Spleen (tissue), 7 donors: ENCODE measurements around the gene C19orf85.

ENCODE experiments used
- POLR2A ChIP-seq, 3 donors: fragments of 450-650 bp; IDR thresholded peaks; one replicate each; pipeline ENCODE4 v1.5.1; 2017; ENCODE audit warnings: antibody characterized with exemption in 3 of 3, mild to moderate bottlenecking in 1 of 3
- TF ChIP-seq, protein P1 (sequence below), 11 experiments: fragments of 200-600 bp in 7 of 11; fragments of 450-650 bp in 4 of 11; sonication (generic) in 4 of 11; IDR thresholded peaks in 8 of 11; conservative IDR thresholded peaks in 3 of 11; 1 replicate in 7 of 11; 2 replicates in 4 of 11; pipeline versions ENCODE4 v1.4.0 to v1.8.0; 2016 to 2021; ENCODE audit warnings: antibody characterized with exemption in 11 of 11, inconsistent platforms in 4 of 11, mild to moderate bottlenecking in 1 of 11
- donor health status: DM: no; HTN: no; CAD: no; lungs with moderate emphysema.
- donor health status: DM: no; HTN: no; CAD: no.
- donor health status: DM: no; HTN: no; CAD: no.

GRCh38 chr19:55477905-55478304 is 13.4 kb upstream of the C19orf85 start:
- no peak for TF ChIP-seq POLR2A (IDR thresholded peaks at IDR 0.05)
- TF ChIP-seq, protein P1, sequence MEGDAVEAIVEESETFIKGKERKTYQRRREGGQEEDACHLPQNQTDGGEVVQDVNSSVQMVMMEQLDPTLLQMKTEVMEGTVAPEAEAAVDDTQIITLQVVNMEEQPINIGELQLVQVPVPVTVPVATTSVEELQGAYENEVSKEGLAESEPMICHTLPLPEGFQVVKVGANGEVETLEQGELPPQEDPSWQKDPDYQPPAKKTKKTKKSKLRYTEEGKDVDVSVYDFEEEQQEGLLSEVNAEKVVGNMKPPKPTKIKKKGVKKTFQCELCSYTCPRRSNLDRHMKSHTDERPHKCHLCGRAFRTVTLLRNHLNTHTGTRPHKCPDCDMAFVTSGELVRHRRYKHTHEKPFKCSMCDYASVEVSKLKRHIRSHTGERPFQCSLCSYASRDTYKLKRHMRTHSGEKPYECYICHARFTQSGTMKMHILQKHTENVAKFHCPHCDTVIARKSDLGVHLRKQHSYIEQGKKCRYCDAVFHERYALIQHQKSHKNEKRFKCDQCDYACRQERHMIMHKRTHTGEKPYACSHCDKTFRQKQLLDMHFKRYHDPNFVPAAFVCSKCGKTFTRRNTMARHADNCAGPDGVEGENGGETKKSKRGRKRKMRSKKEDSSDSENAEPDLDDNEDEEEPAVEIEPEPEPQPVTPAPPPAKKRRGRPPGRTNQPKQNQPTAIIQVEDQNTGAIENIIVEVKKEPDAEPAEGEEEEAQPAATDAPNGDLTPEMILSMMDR (IDR thresholded peaks at IDR 0.05 in 8 of 11, conservative IDR thresholded peaks at IDR 0.05 in 3 of 11): no peak
